Neuronal stem cell (in vitro differentiated cells): ENCODE measurements around the gene FNDC8. TPM values are rescaled to one million over a fixed set of nuclear protein-coding genes. Genes with fewer than 3 reads are reported as not detected.
"Not testable (repeated sequence)": the region's sequence is repeated elsewhere in the genome, so short reads cannot be mapped to it uniquely, and the experiment has no call there.

Experiments used
- DNase-seq: peaks from one replicate; pipeline ENCODE4 v3.0.0-alpha.2; 2013; ENCODE audit warnings: low spot score
- H2AFZ ChIP-seq: one replicate; pipeline ENCODE4 v1.6.1; 2013; ENCODE audit warnings: mild to moderate bottlenecking, low read length, inconsistent platforms
- H2AK5ac ChIP-seq: 2 replicates; pipeline ENCODE4 v1.6.1; 2013; ENCODE audit warnings: low read depth, mild to moderate bottlenecking, inconsistent platforms, low read length, moderate library complexity, mixed read lengths
- H2BK120ac ChIP-seq: 2 replicates; pipeline ENCODE4 v1.6.1; 2013; ENCODE audit warnings: low read depth, mild to moderate bottlenecking, inconsistent platforms, low read length, moderate library complexity, mixed read lengths
- H2BK12ac ChIP-seq: one replicate; pipeline ENCODE4 v1.6.1; 2013; ENCODE audit warnings: low read length, inconsistent platforms
- H2BK15ac ChIP-seq: 2 replicates; pipeline ENCODE4 v1.6.1; 2013; ENCODE audit warnings: mild to moderate bottlenecking, low read length, inconsistent platforms, mixed read lengths
- H2BK5ac ChIP-seq: one replicate; pipeline ENCODE4 v1.6.1; 2013; ENCODE audit warnings: inconsistent platforms, mild to moderate bottlenecking, low read length, moderate library complexity
- H3K14ac ChIP-seq: one replicate; pipeline ENCODE4 v1.6.1; 2013; ENCODE audit warnings: low read length, inconsistent platforms
- H3K18ac ChIP-seq: 2 replicates; pipeline ENCODE4 v1.6.1; 2013; ENCODE audit warnings: low read length, inconsistent platforms
- H3K23ac ChIP-seq: 2 replicates; pipeline ENCODE4 v1.6.1; 2013; ENCODE audit warnings: low read depth, mild to moderate bottlenecking, mixed read lengths, low read length, inconsistent platforms; ENCODE audit not compliant: poor library complexity
- H3K27ac ChIP-seq: replicated peaks from 3 replicates; pipeline ENCODE4 v1.5.1; 2013; ENCODE audit warnings: low read length, inconsistent platforms
- H3K27me3 ChIP-seq, 3 experiments: 2 replicates each; pipeline ENCODE4 v1.6.1; 2013; ENCODE audit warnings: low read length in 3 of 3, mild to moderate bottlenecking in 2 of 3, inconsistent platforms in 1 of 3, low read depth in 1 of 3, mixed read lengths in 1 of 3, moderate library complexity in 1 of 3; ENCODE audit not compliant: control insufficient read depth in 3 of 3, insufficient read depth in 3 of 3
- H3K36me3 ChIP-seq, 2 donors: replicated peaks in 1 of 2; 2 replicates each; pipeline ENCODE4 v1.6.1; 2013; ENCODE audit warnings: low read length in 2 of 2; ENCODE audit not compliant: control insufficient read depth in 2 of 2, insufficient read depth in 2 of 2
- H3K4ac ChIP-seq: 2 replicates; pipeline ENCODE4 v1.6.1; 2013; ENCODE audit warnings: inconsistent platforms, mild to moderate bottlenecking, low read length, moderate library complexity
- H3K4me1 ChIP-seq, 2 donors: 1 replicate in 1 of 2; 2 replicates in 1 of 2; pipeline ENCODE4 v1.6.1; 2013; ENCODE audit warnings: low read length in 2 of 2, low read depth in 1 of 2; ENCODE audit not compliant: control insufficient read depth in 2 of 2, insufficient read depth in 1 of 2
- H3K4me2 ChIP-seq: one replicate; pipeline ENCODE4 v1.6.1; 2013; ENCODE audit warnings: mild to moderate bottlenecking, low read length, inconsistent platforms; ENCODE audit not compliant: insufficient read depth, poor library complexity, severe bottlenecking
- H3K4me3 ChIP-seq, 2 donors: 2 replicates each; pipeline ENCODE4 v1.5.1; 2013; ENCODE audit warnings: low read length in 2 of 2, mild to moderate bottlenecking in 2 of 2, inconsistent platforms in 1 of 2, moderate library complexity in 1 of 2
- H3K79me1 ChIP-seq: one replicate; pipeline ENCODE4 v1.6.1; 2013; ENCODE audit warnings: low read depth, mild to moderate bottlenecking, inconsistent platforms, low read length, moderate library complexity
- H3K9ac ChIP-seq: one replicate; pipeline ENCODE4 v1.6.1; 2013; ENCODE audit warnings: mild to moderate bottlenecking, low read depth, low read length, inconsistent platforms; ENCODE audit not compliant: poor library complexity
- H3K9me3 ChIP-seq, 2 donors: replicated peaks in 1 of 2; 2 replicates each; pipeline versions ENCODE3 to v1.6.1; 2013; ENCODE audit warnings: low read length in 2 of 2, mild to moderate bottlenecking in 2 of 2, inconsistent platforms in 1 of 2, low read depth in 1 of 2, mixed read lengths in 1 of 2, moderate library complexity in 1 of 2; ENCODE audit not compliant: control insufficient read depth in 2 of 2, insufficient read depth in 1 of 2
- H4K8ac ChIP-seq: one replicate; pipeline ENCODE4 v1.6.1; 2013; ENCODE audit warnings: low read depth, mild to moderate bottlenecking, inconsistent platforms, low read length, moderate library complexity
- H4K91ac ChIP-seq: one replicate; pipeline ENCODE4 v1.6.1; 2013; ENCODE audit warnings: low read length, low read depth, mild to moderate bottlenecking, inconsistent platforms; ENCODE audit not compliant: poor library complexity
- WGBS, 2 donors: extraction: QIAGEN DNeasy Blood & Tissue Kit; methylation state at CpG; one replicate each; pipeline ENCODE4 v1.1.7; 2013; ENCODE audit warnings: missing lambda C conversion rate in 2 of 2, mixed read lengths in 1 of 2; ENCODE audit not compliant: insufficient read length in 2 of 2, insufficient replicate concordance in 1 of 2; ENCODE audit errors: extremely low coverage in 2 of 2; 5-methylcytosine and 5-hydroxymethylcytosine counted together
- small RNA-seq: library from polyadenylated mRNA; stranded (forward); fragments of <200 nt; extraction: miRNeasy Mini kit (QIAGEN cat#:217004); gene quantifications from one replicate; pipeline ENCODE3, GENCODE V24; 2013; ENCODE audit not compliant: insufficient read depth

The FNDC8 gene

DNA sequence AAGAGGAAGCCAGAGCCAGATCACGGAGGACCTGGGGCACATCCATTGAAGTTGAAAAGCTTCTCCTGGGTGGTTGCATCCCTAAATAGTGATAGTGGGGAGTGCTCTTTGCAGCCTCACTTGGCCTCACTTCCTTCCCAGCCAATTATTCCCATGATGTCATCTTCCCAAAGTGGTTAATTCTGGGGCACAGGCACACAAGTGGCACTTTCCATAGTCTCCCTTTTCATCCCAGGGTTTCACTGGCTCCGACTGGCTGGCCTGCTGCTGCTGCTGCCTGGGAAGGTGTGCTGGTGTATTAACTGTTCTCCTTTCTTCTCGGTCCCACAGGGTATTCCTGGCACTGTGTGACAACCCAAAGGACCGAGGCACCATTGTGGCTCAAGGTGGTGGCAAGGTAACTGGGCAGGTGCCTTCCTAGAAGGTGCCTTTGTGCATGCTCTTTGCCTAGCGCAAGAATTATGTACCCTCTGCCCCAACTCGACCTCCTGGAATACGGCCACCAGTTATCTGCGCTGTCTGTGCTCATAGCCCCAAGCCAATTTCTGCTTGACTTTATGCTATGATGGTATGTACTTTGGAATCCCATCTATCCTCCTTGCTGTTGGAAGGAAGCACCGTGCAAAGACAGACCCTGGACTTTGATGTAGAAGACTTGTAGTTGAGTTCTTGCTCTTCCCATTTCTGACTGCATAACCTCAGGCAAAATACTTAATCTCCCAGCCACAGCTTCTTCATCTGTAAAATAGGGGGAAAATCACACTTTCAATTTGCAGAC lies 54.4 kb downstream of the FNDC8 start:
- Histone ChIP-seq H2AFZ (no peak overlapping the region), H3K4me2 (no peak overlapping the region), H3K36me3 (no peaks in the 10 kb centered on the region), H3K18ac (no peak overlapping the region), H3K27ac (no peak overlapping the region), H3K79me1 (no peaks in the 10 kb centered on the region), H2BK12ac (no peak overlapping the region), H3K4ac (no peak overlapping the region), H3K4me1 (no peaks in the 10 kb centered on the region), H3K9me3 (no peaks in the 10 kb centered on the region), H3K9ac (no peak overlapping the region), H3K27me3 (peaks cover 0 to 5% (median 0%) of the 10 kb centered on the region in 3 experiments), H2AK5ac (no peak overlapping the region), H2BK120ac (no peak overlapping the region), H3K14ac (no peak overlapping the region), H2BK15ac (no peak overlapping the region), H3K4me3 (no peak overlapping the region), H2BK5ac (no peak overlapping the region), H3K23ac (no peak overlapping the region), H4K91ac (no peak overlapping the region), H4K8ac (no peak overlapping the region)
- DNase-seq, result no peak
- WGBS, 2 donors, result no CpG with 5 or more reads among the region's 9 CpGs

DNA sequence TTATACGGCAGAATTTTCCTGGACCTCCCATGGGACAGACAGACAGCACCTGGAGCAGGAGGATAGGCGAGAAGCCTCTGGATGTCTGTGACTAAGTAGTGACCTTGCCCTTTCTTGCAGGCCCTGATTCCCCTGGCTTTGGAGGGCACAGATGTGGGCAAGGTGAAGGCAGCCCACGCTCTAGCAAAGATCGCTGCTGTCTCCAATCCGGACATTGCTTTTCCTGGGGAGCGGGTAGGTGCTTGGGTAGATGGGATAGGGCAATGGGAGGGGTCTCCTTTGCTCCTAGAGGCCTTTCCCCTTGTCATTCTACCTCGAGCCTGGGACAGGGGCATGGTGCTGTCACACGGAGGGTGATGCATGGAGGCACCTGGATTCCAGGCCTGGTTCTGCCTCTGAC lies 55.5 kb downstream of the FNDC8 start:
- no peak for DNase-seq
- Histone ChIP-seq H3K9me3 (no peaks in the 10 kb centered on the region), H2BK120ac (no peak overlapping the region), H3K36me3 (no peaks in the 10 kb centered on the region), H3K27ac (no peak overlapping the region), H2AK5ac (no peak overlapping the region), H3K18ac (no peak overlapping the region), H3K4me2 (no peak overlapping the region), H2AFZ (no peak overlapping the region), H3K14ac (no peak overlapping the region), H4K91ac (no peak overlapping the region), H2BK12ac (no peak overlapping the region), H3K79me1 (no peaks in the 10 kb centered on the region), H3K4me3 (peak overlapping the region in 1 of 2 donors; percentile 1), H3K27me3 (no peaks in the 10 kb centered on the region), H3K9ac (no peak overlapping the region), H4K8ac (no peak overlapping the region), H3K4me1 (no peaks in the 10 kb centered on the region), H2BK5ac (no peak overlapping the region), H3K4ac (no peak overlapping the region), H2BK15ac (no peak overlapping the region), H3K23ac (no peak overlapping the region)
- no CpG with 5 or more reads among the region's 8 CpGs for WGBS, 2 donors

- not testable (repeated sequence) for H3K36me3 ChIP-seq, H3K9ac ChIP-seq, H3K27me3 ChIP-seq, H3K14ac ChIP-seq, H2BK5ac ChIP-seq, H3K79me1 ChIP-seq, H2AK5ac ChIP-seq, H3K27ac ChIP-seq, H2BK15ac ChIP-seq, DNase-seq, H3K4me1 ChIP-seq, H2BK120ac ChIP-seq, H4K8ac ChIP-seq, H3K4me2 ChIP-seq, H2AFZ ChIP-seq, H3K23ac ChIP-seq, H3K18ac ChIP-seq, H2BK12ac ChIP-seq, H3K9me3 ChIP-seq, H3K4ac ChIP-seq, H3K4me3 ChIP-seq, H4K91ac ChIP-seq
- WGBS, 2 donors, result no CpG with 5 or more reads among the region's 5 CpGs
Measured at GRCh38 chr17:35179379-35179778, 58.0 kb downstream of the FNDC8 start.

Small RNA genes lying within 50 kb of the gene (small RNA-seq; reads per million reads assigned to genes)
- not detected for gene AC004223.1
- gene RNU6-840P, result not detected
